Measurements from ENCODE around the gene DISP3. TPM values are rescaled to one million over a fixed set of nuclear protein-coding genes. Genes with fewer than 3 reads are reported as not detected.

DISP3 gene
- total and polyA plus RNA-seq, 2 of the 13 experiments (the other 11 are each of a cell fraction or from before 2014, with no cell fraction given), result 0.08 to 0.13 TPM

DNA sequence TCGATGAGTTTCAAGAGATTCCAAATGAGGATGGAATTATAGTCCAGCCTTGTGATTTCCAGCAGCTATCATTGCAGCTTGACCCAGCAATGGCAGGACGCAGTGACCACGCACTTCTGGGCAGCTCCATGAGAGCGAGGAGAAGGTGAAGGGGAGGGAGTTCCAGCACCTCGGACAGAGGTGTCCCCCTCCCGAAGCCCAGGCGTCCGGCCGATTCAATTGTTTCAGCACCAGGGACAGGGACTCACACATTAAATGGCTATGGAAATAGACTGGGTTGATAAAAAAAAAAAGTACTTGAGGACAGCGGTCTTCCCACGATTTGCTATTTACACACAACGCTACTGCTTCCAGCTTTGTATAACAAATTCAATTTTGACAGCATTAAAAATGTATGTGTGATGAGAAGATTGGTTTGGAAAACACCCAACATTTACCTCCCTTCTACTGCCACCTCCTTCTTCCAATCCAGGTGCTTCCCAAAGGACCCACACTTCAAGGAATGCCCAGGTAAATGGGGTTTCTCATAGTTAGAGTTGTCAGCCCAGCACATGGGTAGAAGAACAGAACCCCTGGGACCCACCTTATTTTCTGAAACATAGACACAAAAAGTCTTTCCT, 71.8 kb downstream of the DISP3 start (continued):
- TF ChIP-seq, protein P1, sequence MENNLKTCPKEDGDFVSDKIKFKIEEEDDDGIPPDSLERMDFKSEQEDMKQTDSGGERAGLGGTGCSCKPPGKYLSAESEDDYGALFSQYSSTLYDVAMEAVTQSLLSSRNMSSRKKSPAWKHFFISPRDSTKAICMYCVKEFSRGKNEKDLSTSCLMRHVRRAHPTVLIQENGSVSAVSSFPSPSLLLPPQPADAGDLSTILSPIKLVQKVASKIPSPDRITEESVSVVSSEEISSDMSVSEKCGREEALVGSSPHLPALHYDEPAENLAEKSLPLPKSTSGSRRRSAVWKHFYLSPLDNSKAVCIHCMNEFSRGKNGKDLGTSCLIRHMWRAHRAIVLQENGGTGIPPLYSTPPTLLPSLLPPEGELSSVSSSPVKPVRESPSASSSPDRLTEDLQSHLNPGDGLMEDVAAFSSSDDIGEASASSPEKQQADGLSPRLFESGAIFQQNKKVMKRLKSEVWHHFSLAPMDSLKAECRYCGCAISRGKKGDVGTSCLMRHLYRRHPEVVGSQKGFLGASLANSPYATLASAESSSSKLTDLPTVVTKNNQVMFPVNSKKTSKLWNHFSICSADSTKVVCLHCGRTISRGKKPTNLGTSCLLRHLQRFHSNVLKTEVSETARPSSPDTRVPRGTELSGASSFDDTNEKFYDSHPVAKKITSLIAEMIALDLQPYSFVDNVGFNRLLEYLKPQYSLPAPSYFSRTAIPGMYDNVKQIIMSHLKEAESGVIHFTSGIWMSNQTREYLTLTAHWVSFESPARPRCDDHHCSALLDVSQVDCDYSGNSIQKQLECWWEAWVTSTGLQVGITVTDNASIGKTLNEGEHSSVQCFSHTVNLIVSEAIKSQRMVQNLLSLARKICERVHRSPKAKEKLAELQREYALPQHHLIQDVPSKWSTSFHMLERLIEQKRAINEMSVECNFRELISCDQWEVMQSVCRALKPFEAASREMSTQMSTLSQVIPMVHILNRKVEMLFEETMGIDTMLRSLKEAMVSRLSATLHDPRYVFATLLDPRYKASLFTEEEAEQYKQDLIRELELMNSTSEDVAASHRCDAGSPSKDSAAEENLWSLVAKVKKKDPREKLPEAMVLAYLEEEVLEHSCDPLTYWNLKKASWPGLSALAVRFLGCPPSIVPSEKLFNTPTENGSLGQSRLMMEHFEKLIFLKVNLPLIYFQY (CRISPR knock-in tag; IDR thresholded peaks at IDR 0.05; ENCODE audit: borderline replicate concordance), result peak; percentile 96
- TF ChIP-seq MED8 (CRISPR knock-in tag; IDR thresholded peaks at IDR 0.05; ENCODE audit: insufficient replicate concordance) (no peak), ZNF205 (CRISPR knock-in tag; IDR thresholded peaks at IDR 0.05) (peak; percentile 84), ESRRA (CRISPR knock-in tag; IDR thresholded peaks at IDR 0.05; ENCODE audit: low read depth) (no peak), NCOA2 (CRISPR knock-in tag; IDR thresholded peaks at IDR 0.05) (peak; percentile 78), SMAD9 (CRISPR knock-in tag; IDR thresholded peaks at IDR 0.05) (peak; percentile 94; the same call in 1 of the 2 replicates), ZNF333 (CRISPR knock-in tag; IDR thresholded peaks at IDR 0.05; ENCODE audit: borderline replicate concordance) (peak; percentile 78; the same call in 1 of the 2 replicates), TCF12 (IDR thresholded peaks at IDR 0.05) (no peak), TCF12 (CRISPR knock-in tag; IDR thresholded peaks at IDR 0.05) (no peak), HDAC1 (CRISPR knock-in tag; IDR thresholded peaks at IDR 0.05) (no peak), ZSCAN31 (CRISPR knock-in tag; IDR thresholded peaks at IDR 0.05; ENCODE audit: low read depth) (peak; percentile 81; the same call in 1 of the 2 replicates), ZNF569 (CRISPR knock-in tag; IDR thresholded peaks at IDR 0.05; ENCODE audit: borderline replicate concordance) (no peak), SNRNP70 (IDR thresholded peaks at IDR 0.05; ENCODE audit: low read depth, low read length) (no peak), IRX3 (CRISPR knock-in tag; IDR thresholded peaks at IDR 0.05; ENCODE audit: borderline replicate concordance, low read depth) (peak; percentile 90; the same call in 1 of the 2 replicates), JDP2 (CRISPR knock-in tag; IDR thresholded peaks at IDR 0.05; ENCODE audit: borderline replicate concordance) (peak; percentile 79; the same call in 1 of the 2 replicates), SPEN (CRISPR knock-in tag; IDR thresholded peaks at IDR 0.05; ENCODE audit: low read depth) (peak; percentile 74)
- TF ChIP-seq, protein P2, sequence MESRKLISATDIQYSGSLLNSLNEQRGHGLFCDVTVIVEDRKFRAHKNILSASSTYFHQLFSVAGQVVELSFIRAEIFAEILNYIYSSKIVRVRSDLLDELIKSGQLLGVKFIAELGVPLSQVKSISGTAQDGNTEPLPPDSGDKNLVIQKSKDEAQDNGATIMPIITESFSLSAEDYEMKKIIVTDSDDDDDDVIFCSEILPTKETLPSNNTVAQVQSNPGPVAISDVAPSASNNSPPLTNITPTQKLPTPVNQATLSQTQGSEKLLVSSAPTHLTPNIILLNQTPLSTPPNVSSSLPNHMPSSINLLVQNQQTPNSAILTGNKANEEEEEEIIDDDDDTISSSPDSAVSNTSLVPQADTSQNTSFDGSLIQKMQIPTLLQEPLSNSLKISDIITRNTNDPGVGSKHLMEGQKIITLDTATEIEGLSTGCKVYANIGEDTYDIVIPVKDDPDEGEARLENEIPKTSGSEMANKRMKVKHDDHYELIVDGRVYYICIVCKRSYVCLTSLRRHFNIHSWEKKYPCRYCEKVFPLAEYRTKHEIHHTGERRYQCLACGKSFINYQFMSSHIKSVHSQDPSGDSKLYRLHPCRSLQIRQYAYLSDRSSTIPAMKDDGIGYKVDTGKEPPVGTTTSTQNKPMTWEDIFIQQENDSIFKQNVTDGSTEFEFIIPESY (CRISPR knock-in tag; IDR thresholded peaks at IDR 0.05), result no peak
- TF ChIP-seq, protein P3, sequence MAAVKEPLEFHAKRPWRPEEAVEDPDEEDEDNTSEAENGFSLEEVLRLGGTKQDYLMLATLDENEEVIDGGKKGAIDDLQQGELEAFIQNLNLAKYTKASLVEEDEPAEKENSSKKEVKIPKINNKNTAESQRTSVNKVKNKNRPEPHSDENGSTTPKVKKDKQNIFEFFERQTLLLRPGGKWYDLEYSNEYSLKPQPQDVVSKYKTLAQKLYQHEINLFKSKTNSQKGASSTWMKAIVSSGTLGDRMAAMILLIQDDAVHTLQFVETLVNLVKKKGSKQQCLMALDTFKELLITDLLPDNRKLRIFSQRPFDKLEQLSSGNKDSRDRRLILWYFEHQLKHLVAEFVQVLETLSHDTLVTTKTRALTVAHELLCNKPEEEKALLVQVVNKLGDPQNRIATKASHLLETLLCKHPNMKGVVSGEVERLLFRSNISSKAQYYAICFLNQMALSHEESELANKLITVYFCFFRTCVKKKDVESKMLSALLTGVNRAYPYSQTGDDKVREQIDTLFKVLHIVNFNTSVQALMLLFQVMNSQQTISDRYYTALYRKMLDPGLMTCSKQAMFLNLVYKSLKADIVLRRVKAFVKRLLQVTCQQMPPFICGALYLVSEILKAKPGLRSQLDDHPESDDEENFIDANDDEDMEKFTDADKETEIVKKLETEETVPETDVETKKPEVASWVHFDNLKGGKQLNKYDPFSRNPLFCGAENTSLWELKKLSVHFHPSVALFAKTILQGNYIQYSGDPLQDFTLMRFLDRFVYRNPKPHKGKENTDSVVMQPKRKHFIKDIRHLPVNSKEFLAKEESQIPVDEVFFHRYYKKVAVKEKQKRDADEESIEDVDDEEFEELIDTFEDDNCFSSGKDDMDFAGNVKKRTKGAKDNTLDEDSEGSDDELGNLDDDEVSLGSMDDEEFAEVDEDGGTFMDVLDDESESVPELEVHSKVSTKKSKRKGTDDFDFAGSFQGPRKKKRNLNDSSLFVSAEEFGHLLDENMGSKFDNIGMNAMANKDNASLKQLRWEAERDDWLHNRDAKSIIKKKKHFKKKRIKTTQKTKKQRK (IDR thresholded peaks at IDR 0.05; ENCODE audit: low read length), result no peak
- TF ChIP-seq, protein P4, sequence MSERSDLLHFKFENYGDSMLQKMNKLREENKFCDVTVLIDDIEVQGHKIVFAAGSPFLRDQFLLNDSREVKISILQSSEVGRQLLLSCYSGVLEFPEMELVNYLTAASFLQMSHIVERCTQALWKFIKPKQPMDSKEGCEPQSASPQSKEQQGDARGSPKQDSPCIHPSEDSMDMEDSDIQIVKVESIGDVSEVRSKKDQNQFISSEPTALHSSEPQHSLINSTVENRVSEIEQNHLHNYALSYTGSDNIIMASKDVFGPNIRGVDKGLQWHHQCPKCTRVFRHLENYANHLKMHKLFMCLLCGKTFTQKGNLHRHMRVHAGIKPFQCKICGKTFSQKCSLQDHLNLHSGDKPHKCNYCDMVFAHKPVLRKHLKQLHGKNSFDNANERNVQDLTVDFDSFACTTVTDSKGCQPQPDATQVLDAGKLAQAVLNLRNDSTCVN (CRISPR knock-in tag; IDR thresholded peaks at IDR 0.05; ENCODE audit: borderline replicate concordance), result peak; percentile 96

Measured in HepG2 (cell line).